Testis (tissue), 3 donors: ENCODE measurements around the gene KIF17. TPM values are rescaled to one million over a fixed set of nuclear protein-coding genes. Genes with fewer than 3 reads are reported as not detected.

ENCODE experiments used
- DNase-seq: peaks from one replicate; pipeline ENCODE4 v3.0.0-alpha.2; 2019
- H3K27ac ChIP-seq, 2 donors: fragments of 200-600 bp; sonication (generic); one replicate each; pipeline ENCODE4 v1.5.1; 2019
- H3K27me3 ChIP-seq: fragments of 200-600 bp; sonication (generic); one replicate; pipeline ENCODE4 v1.5.1; 2019
- H3K36me3 ChIP-seq: fragments of 200-600 bp; sonication (generic); one replicate; pipeline ENCODE4 v1.5.1; 2017; ENCODE audit warnings: low read depth; ENCODE audit errors: missing control alignments
- H3K4me1 ChIP-seq: fragments of 200-600 bp; sonication (generic); one replicate; pipeline ENCODE4 v1.5.1; 2019
- H3K4me3 ChIP-seq, 2 donors: fragments of 200-600 bp; sonication (generic); one replicate each; pipeline ENCODE4 v1.5.1; 2017 to 2019
- H3K9me3 ChIP-seq: fragments of 200-600 bp; sonication (generic); one replicate; pipeline ENCODE4 v1.5.1; 2017
- CTCF ChIP-seq, 3 experiments: fragments of 450-650 bp in 2 of 3; fragments of 200-600 bp in 1 of 3; sonication (generic) in 1 of 3; IDR thresholded peaks; one replicate each; pipeline ENCODE4 v1.5.1; 2016 to 2019; ENCODE audit warnings: antibody characterized with exemption in 3 of 3, mild to moderate bottlenecking in 2 of 3, moderate library complexity in 1 of 3
- POLR2A ChIP-seq: fragments of 450-650 bp; IDR thresholded peaks from one replicate; pipeline ENCODE4 v1.6.1; 2017; ENCODE audit warnings: antibody characterized with exemption, mild to moderate bottlenecking, moderate library complexity
- WGBS, 2 donors: methylation state at CpG; one replicate each; pipeline ENCODE4 v1.1.5; 2018; 5-methylcytosine and 5-hydroxymethylcytosine counted together
- intact Hi-C: fragments of 100-400 bp; cut with DNase I; formaldehyde crosslinking; loops from one replicate; pipeline ENCODE4 v1.15.1; 2023; ENCODE audit warnings: low total_unique reads
- polyA plus RNA-seq: library from polyadenylated mRNA; stranded (reverse); fragments of 350-450 nt; fragmentation: Illumina TruSeq; extraction: RNeasy Lipid Tissue Mini Kit (QIAGEN cat#74804); gene quantifications from one replicate; pipeline ENCODE4 v1.2.3, GENCODE V29; 2014; ENCODE audit warnings: low read depth, low replicate concordance; ENCODE audit not compliant: insufficient read depth
- total RNA-seq, 2 donors: library from RNA; depleted of rRNA; stranded (reverse); fragments of >200 nt; gene quantifications; one replicate each; pipeline ENCODE4 v1.2.3, GENCODE V29; 2016

The KIF17 gene
- total and polyA plus RNA-seq, 3 donors from 2014 or later, result 36.1 to 80.2 (median 54.1) TPM

- intact Hi-C loops, result no loop called here
- Histone ChIP-seq H3K27ac (peak overlapping the region; percentile 82 to 85), H3K27me3 (no peaks in the 10 kb centered on the region), H3K36me3 (no peaks in the 10 kb centered on the region), H3K9me3 (no peaks in the 10 kb centered on the region), H3K4me1 (peaks cover 22% of the 10 kb centered on the region), H3K4me3 (peak overlapping the region in 1 of 2 donors; percentile 7)
- TF ChIP-seq CTCF (IDR thresholded peaks at IDR 0.05) (no peak), POLR2A (no peak)
- DNase-seq, result peak; percentile 84
- WGBS, 2 donors, result 28 to 51% methylated on average over 9 to 20 of the region's 21 CpGs
Observed at GRCh38 chr1:20685099-20685662, 32.6 kb downstream of the KIF17 start.

- H3K27ac ChIP-seq, result peak overlapping the region; percentile 82 to 85
- H3K4me1 ChIP-seq, result peaks cover 22% of the 10 kb centered on the region
- H3K9me3 ChIP-seq, result no peaks in the 10 kb centered on the region
- TF ChIP-seq CTCF (IDR thresholded peaks at IDR 0.05) (no peak), POLR2A (no peak)
- DNase-seq, result no peak
- no peaks in the 10 kb centered on the region for H3K36me3 ChIP-seq
- H3K4me3 ChIP-seq, result peak overlapping the region in 1 of 2 donors; percentile 7
- intact Hi-C loops, result no loop called here
- no peaks in the 10 kb centered on the region for H3K27me3 ChIP-seq
- WGBS, 2 donors, result 83 to 92% methylated on average over 4 to 12 of the region's 14 CpGs
Observed at GRCh38 chr1:20684651-20685050, 33.2 kb downstream of the KIF17 start.

GRCh38 chr1:20684050-20684620, 33.7 kb downstream of the KIF17 start:
- intact Hi-C loops, result no loop called here
- TF ChIP-seq CTCF (IDR thresholded peaks at IDR 0.05) (no peak), POLR2A (no peak)
- no peaks in the 10 kb centered on the region for H3K9me3 ChIP-seq
- H3K36me3 ChIP-seq, result no peaks in the 10 kb centered on the region
- H3K27ac ChIP-seq, result peak overlapping the region; percentile 82 to 85
- H3K4me3 ChIP-seq, result peak overlapping the region in 1 of 2 donors; percentile 7
- no peaks in the 10 kb centered on the region for H3K27me3 ChIP-seq
- H3K4me1 ChIP-seq, result peaks cover 22% of the 10 kb centered on the region
- WGBS, 2 donors, result 70 to 88% methylated on average over 7 to 13 of the region's 13 CpGs
- no peak for DNase-seq

GRCh38 chr1:20683614-20684013, 34.2 kb downstream of the KIF17 start:
- no peak for DNase-seq
- Histone ChIP-seq H3K27ac (peak overlapping the region in 1 of 2 donors; percentile 85), H3K36me3 (no peaks in the 10 kb centered on the region), H3K27me3 (no peaks in the 10 kb centered on the region), H3K4me3 (no peak overlapping the region), H3K4me1 (peaks cover 22% of the 10 kb centered on the region), H3K9me3 (no peaks in the 10 kb centered on the region)
- intact Hi-C loops, result no loop called here
- WGBS, 2 donors, result 85 to 90% methylated on average over 10 of the region's 10 CpGs
- TF ChIP-seq CTCF (IDR thresholded peaks at IDR 0.05) (no peak), POLR2A (no peak)
